CD4-positive, alpha-beta T cell treated with Interleukin-4 for 1 hour (primary cell): Measurements from ENCODE around the gene HS3ST3B1.

Experiments
- DNase-seq, 2 donors: peaks; one replicate each; pipeline ENCODE4 v3.0.0-alpha.2; 2020 to 2022

Gene HS3ST3B1

DNA sequence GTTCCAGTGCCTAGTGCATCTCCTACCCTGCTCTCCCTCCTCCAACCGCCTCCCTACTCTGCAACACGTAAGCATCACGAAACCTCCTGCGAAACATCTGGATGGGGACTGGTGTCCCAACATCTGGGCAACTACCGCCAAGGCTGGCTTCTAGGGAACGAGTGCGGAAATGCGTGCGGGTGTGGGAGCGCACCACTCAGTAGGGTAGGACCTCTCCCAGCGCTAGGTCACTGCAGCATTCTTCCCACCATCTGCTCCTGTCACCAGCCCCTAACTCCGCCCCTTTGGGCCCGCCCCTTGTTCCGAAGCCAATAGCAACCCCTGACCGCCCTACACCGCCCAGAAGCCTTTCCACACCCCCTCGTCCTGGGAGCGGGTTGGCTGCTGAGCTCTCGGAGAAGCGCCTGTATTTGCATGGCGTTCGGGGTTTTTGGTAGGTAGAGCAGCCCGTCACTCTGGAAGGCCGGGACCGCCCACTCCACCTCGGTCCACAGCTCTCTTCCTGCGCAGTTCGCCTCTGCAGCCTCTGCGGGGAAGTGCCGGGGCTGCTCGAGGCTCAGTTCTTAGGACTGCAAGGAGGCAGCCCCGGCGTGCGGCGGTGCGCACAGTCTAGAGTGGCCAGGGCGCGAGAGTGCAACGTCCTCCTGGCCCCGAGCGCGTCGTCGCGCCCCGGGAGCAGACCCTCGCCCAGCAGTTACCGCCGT lies at the start of gene HS3ST3B1:
Gene HS3ST3B1 (plus strand): TSS at position 507 of the 704 bp plus-strand sequence. CDS start 438 bp downstream, outside the sequence.
- DNase-seq: peak; percentile 99

GRCh38 chr17:14261406-14261805 lies 39.5 kb upstream of the HS3ST3B1 start:
- no peak for DNase-seq

GRCh38 chr17:14268264-14268663 lies 32.6 kb upstream of the HS3ST3B1 start:
- DNase-seq: peak in 1 of 2 donors; percentile 12

DNA sequence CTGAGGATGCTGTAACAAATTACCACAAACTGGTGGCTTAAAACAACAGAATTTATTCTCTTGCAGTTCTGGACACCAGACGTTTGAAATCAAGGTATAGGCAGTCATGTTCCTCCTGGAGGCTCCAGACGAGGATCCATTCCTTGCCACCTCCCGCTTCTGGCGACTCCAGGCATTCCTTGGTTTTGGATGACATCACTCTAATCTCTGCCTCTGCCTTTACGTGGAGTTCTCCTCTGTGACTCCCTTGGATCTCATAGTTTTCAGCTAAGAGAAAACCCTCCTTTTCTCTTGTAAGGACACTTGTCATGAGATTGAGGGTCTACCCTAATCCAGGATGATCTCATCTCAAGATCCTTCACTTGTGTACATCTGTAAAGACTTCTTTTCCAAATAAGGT lies 31.4 kb upstream of the HS3ST3B1 start:
- DNase-seq: no peak

DNA sequence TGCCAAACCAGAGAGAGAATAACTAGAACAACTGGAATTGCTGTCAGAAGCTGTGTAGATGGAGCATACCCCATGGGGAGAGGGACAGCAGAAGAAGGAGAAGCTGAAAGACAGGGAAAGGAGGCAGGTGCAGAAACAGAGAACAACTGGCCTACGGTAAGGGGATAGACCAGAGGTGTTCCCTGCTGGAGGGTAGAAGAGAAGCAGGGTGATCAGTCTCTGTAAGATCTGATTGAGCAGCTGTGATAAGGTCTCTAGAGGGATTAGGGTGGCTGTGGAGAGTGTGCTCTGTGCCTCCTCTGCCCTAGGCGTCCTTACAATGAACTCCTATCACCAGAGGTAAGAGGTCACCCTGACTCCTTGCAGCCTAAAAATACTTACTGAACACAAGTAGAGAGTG lies 30.4 kb upstream of the HS3ST3B1 start:
- no peak for DNase-seq

GRCh38 chr17:14276535-14277250 lies 24.2 kb upstream of the HS3ST3B1 start:
- DNase-seq: no peak

GRCh38 chr17:14281530-14281929 lies 19.4 kb upstream of the HS3ST3B1 start:
- no peak for DNase-seq

DNA sequence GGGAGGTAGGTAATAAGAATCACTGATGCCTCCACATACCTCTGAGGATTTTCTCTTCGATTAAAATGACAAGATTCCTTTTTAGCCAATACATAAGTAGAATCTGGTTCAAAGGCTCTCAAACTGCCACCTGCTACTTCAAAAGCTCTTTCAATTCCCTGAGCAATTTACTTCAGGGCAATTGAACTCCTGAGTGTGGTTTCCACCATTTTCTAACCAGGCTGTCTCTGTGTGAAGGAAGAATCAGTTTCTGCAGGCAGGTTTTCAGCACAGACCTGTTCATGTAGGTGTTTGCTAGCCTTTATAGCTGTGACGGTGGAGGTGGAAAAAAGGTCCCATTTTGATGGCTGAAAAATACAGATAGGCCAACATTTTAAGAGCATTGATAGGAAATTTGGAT lies 18.2 kb upstream of the HS3ST3B1 start:
- no peak for DNase-seq

DNA sequence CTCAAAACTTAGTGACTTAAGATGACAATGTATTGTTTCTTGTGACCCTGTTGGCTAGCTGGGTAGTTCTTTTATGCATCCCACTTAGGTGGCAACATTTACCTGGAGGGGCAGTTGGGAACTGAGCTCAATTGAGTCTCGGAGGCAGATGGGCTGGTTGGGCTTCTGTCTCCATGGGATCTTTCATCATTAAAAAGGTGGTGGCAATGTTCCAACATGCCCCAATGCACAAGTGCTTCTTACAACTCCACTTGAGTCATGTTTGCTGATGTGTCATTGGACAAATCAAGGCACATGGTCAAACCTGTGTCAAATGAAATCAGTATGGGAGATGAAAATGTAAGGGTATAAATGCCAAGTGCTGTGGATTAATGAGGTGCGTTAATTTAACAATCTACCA lies 11.7 kb upstream of the HS3ST3B1 start:
- DNase-seq: no peak

- DNase-seq: peak in 1 of 2 donors; percentile 11
Observed at GRCh38 chr17:14294876-14295275, 6.0 kb upstream of the HS3ST3B1 start.

DNA sequence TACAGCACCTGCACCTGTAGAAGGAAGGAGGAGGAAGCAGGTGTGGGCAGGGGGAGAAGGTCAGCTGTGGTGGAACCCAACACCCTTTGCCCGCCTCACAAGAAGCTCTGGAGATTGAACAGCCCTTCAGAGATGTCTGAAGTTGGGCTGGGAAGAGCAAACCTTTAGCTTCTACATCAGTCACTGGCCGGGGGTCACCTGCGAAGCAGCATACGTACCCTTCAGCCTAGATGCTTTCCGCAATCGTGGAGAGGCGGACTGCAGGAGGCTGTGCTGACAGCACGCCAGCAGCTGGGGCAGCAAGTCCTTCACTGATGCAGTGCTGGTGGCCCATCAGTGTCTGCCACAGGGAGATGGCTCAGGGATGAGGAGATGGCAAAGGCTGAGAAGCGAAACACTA lies 5.2 kb upstream of the HS3ST3B1 start:
- DNase-seq: no peak

DNA sequence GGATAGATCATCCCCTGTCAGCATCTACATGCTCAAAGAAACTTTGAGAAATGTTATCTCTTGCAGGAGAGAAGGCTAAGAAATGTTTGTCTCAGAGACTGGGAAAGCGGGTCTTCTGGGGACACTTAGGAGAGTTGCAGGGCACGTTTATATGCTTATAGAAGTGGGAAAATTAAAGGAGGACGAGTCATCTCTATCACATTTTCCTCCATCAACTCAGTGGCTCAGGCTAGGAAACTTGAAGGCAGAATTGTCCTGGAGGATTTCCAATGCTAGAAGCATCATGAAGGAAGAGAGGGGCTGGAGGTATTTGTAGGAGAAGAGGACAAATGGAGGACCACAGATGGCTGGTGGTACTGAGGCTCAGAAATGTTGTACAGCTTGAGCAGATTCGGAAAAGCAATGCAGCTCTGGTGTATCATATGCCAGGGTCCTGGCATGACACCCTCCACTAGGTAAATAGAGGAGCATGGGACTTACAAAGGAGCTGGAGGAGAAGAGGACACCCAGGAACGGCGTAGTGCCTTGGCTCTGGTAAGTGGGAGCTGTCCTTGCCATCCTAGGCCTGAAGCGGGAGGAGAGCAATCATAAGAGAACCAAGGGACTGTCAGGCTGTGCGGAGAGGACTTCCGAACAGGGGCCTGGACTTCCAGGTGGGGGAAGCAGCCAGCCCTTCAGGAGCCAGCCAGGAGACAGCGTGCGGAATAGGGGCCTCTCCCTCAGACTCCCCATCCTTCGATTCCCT lies 4.5 kb upstream of the HS3ST3B1 start:
- no peak for DNase-seq

DNA sequence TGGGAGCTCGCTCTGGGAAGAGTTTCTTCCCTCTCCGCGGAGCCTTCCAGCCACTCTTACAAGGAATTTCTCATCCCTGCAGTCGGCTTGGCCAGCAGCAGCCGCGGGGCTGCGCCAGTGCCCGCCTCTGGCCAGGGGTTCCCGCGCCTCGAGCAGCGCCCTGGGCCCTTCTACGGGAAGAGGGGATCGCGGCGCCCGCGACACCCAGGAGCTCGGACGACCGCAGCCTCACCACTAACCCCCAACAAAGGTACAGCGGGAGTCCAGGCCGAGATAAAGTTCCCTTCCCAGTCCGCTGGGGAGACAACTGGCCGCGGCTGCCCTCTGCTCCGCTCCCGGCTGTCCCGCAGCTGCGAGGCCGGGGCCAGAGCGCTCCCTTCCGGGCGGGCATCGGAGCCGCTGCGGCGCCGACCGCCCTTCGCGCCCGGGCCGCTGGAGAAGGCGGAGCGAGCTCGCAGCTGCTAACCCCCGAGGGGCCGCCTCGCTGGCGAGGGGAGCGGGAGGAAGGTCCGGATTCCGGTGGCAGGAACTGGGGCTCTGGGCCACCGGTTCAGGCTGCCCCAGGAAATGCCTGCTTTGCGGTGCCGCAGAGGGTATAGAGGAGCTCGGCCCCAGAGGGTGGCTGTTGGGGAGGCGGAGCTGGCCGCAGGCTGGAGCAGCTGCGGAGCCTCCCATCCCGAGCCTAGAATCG lies 3.6 kb upstream of the HS3ST3B1 start:
- peak in 1 of 2 donors; percentile 24 for DNase-seq

- no peak for DNase-seq
Observed at GRCh38 chr17:14298221-14298946, 2.5 kb upstream of the HS3ST3B1 start.

GRCh38 chr17:14298947-14299279 lies 2.0 kb upstream of the HS3ST3B1 start:
- DNase-seq: no peak

DNA sequence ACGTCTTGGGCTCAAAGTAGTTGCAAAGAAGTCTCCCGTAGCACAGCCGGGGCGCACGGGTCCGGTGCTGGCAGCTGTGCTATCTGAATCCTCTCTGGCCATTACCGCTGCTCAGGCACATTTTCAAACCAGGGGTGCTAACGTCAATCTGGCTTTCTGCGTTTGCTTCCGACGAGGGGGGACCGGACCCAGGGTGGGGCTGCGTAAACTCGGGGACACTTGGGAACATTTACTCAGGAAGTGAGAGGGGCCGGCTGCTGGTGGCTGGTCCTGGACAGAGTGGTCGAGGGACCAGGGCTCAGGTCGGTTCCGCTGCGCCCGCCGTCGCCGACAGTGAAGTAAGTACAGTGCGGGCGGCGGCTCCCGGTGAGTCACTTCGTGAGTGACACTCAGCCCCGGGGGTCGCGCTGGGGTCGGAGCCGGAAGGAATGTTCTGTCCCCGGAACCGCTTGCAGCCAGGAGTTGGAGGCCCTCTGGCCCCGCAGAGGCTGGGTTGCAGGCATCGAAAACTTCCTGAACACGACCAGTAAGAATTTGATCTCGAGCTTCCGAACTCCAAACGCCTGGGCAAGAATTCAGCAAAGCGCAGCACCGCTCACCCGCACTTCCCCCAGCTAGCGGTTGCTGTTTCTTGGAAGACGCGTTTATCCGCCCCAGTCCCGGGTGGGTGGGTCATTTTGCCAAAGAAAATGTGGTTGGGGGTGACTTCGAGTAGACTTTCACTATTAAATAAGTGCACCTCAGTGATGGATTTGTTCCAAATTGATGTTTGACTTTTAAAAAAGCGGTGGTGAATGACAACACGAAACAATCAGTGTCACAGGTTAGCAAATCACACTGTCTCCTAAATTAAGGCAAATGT lies 1.4 kb upstream of the HS3ST3B1 start:
- peak in 1 of 2 donors; percentile 40 for DNase-seq

DNA sequence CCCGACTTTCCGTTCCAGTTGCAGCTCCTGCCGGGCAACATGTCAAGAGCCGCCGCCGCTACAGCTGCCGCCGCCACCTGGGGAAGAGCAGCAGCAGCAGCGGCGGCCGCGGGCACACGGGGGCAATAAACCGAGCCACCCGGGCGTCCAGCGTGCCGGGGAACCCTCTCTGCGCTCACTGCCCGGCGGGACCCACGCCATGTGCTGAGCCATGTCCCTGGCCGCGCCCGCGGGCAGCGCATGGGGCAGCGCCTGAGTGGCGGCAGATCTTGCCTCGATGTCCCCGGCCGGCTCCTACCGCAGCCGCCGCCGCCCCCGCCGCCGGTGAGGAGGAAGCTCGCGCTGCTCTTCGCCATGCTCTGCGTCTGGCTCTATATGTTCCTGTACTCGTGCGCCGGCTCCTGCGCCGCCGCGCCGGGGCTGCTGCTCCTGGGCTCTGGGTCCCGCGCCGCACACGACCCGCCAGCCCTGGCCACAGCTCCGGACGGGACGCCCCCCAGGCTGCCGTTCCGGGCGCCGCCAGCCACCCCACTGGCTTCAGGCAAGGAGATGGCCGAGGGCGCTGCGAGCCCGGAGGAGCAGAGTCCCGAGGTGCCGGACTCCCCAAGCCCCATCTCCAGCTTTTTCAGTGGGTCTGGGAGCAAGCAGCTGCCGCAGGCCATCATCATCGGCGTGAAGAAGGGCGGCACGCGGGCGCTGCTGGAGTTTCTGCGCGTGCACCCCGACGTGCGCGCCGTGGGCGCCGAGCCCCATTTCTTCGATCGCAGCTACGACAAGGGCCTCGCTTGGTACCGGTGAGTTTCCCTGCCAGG lies 604 bp downstream of the HS3ST3B1 start:
- DNase-seq: no peak

- peak; percentile 63 for DNase-seq
Observed at GRCh38 chr17:14302091-14302430, 1.2 kb downstream of the HS3ST3B1 start.

- DNase-seq: peak; percentile 83 to 84
Observed at GRCh38 chr17:14302431-14303099, 1.7 kb downstream of the HS3ST3B1 start.
